ENCODE measurements around the gene GPR101.

GRCh38 chrX:137081239-137081638 is 47.4 kb upstream of the GPR101 start:
- TF ChIP-seq ZBTB33 (IDR thresholded peaks at IDR 0.05) (no peak), USF2 (IDR thresholded peaks at IDR 0.05; ENCODE audit: borderline replicate concordance, low read depth, low read length) (no peak), CEBPB (IDR thresholded peaks at IDR 0.05; ENCODE audit: borderline replicate concordance in 1 of 2, low read depth in 2 of 2, low read length in 2 of 2) (no peak), CBX3 (IDR thresholded peaks at IDR 0.05; ENCODE audit: borderline replicate concordance, low read depth) (no peak), EP300 (IDR thresholded peaks at IDR 0.05; ENCODE audit: borderline replicate concordance in 1 of 2, control insufficient read depth in 1 of 2, low read depth in 2 of 2, low read length in 2 of 2) (no peak), EGR1 (IDR thresholded peaks at IDR 0.05; ENCODE audit: borderline replicate concordance in 1 of 2, low read depth in 2 of 2, low read length in 2 of 2) (no peak), WRNIP1 (IDR thresholded peaks at IDR 0.05; ENCODE audit: borderline replicate concordance, low read depth, low read length) (no peak)

Measured in GM12878 (cell line).